HG03460 (cell line): ENCODE results near the gene CACNA1H.

Source experiments
- ATAC-seq: cut with Tn5 transposase; IDR thresholded peaks from one replicate; pipeline ENCODE4 v1.9.1; 2021; ENCODE audit not compliant: unreplicated experiment

CACNA1H gene

DNA sequence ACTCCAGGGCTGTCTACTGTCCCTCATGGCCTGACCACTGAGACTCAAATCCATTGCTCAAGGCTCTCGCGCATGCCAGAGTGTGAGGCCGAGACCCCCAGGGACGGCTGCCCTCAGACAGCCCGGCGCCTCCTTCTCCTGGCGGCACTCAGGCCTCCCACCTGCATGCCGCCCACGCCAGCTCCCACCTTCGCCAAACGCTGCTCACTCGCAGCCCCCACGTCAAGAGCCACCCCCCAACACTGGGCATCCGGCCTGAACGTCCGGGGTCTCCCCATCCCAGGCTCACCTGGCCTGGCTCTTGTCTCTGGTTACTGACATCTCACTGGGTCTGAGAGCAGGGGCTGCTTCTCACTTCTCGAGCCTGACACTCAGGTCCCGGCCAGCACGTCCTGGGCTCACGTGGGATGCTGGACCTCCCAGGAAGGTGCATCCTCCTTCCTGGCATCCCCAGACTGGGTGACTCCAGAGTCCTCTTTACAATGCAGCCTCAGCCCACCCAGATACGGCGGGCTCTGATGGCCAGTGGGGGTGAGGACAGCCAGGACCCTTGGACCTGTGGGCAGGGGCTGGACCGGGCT lies 12.2 kb upstream of the CACNA1H start:
- ATAC-seq = no peak

DNA sequence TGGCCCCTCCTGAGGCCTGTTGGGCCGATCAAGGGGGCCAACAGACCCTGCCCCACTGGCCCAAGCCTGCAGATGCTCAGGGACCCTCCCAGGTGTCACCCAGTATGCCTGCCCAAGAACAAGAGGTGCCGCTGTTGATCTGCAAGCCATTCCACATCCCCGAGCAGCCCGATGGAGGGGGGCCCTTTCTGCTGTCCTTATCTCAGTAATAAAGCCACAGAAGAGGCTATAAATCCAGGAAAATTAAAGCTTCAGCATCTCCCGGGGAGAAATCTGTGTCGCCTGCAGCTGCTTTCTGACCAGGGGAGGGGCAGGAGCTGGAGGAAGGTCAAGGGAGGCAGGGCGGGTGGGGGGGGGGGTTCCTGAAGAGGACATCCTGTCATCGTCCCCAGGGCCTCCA lies 11.7 kb upstream of the CACNA1H start:
- no peak for ATAC-seq

- no peak for ATAC-seq
Measured at GRCh38 chr16:1141716-1142115, 11.2 kb upstream of the CACNA1H start.

DNA sequence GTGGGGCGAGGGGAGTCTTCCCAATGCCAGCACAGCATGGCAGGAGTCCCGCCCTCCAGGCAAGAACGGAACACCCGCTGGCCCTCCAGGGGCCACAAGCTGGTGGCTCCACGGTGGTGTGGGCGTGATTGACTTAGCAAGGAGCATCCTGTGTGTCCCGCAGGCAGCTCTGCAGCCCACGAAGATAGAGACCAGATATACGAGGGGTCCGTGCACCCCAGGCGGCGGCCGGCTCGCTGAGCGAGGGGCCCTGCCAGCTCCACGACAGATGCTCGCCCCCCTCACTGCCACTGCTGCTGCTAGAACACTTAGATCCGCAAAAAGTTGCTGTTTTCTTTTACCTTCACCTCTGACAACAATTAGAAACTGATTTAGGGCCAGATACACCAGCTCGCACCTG lies 10.0 kb upstream of the CACNA1H start:
- ATAC-seq = no peak

GRCh38 chr16:1143761-1144450 lies 9.0 kb upstream of the CACNA1H start:
- no peak for ATAC-seq

GRCh38 chr16:1144476-1145382 lies 8.2 kb upstream of the CACNA1H start:
- ATAC-seq = no peak

DNA sequence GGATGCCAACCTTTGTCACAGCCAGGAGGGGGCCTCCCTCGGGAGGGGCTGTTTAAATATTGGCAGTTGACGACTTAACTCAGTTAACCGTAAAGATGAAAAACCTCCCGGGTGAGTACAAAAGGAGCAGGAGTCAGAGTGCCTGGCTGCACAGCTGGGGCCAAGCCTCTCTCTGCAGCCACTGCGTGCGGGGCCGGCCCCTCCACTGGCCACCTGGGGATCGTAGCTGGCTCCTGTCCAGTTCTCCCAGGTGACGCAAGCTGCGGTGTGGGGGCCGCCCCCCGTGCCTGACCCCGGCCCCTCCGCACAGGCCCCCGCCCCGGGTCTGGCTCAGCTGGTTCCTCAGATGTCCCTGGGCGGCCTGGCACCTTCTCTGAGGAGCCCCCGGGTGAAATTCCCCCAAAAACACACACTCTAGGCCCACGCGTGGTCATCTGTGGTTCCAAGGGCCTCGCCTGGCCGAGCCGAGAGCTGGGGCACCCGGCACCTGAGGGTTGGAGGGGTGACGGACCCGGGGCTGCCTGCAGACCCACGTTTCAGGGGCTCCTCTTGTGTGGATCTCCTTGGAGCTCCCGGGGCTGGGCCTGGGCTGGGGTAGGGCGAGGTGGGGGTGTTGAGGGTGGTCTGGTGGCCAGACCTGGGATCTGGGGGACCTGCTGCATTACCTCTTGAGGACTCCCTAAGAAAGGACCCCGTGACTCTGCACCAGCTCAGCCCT lies 7.4 kb upstream of the CACNA1H start:
- ATAC-seq = no peak

GRCh38 chr16:1146409-1146808 lies 6.5 kb upstream of the CACNA1H start:
- ATAC-seq = no peak

DNA sequence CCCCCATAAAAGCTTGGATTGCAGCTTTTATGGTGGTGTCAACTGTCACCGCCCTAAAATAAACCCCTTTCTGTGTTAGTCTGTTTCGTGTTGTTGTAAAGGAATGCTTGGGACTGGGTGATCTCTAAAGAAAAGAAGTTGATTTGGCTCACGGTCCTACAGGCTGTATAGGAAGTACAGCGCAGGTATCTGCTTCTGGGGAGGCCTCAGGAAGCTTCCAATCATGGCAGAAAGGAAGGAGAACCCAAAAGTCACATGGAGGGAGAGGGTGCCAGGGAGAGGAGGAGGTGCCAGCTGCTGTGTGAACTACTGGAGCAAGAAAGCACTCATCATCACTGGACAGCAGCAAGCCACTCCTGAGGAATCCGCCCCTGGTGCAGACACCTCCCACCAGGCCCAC lies 5.9 kb upstream of the CACNA1H start:
- no peak for ATAC-seq

DNA sequence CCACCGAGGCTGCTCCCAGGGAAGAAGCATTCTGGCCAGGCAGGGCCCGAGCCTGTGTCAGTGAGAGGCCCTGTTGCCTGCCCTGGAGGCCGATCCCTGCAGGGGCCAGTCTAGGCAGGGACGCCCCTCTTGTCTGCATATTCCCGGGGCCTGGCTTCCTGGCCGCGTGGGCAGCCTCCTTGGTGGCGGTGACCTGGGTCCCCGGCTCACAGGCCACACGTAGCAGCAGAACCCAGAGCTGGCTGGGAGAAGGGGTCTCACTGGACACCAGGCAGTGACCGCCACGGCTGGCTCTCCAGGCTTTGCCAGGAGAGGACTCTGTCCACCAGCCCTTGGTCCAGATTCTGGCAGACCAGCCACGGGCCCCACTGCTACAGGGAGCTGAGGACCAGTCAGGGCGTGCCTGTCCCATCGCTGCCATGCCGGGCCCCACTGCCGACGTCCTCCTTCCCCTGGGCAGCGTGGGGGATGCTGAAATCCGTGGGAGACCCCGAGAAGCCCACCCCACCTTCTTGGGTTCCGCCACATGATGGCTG lies 3.7 kb upstream of the CACNA1H start:
- ATAC-seq = no peak

DNA sequence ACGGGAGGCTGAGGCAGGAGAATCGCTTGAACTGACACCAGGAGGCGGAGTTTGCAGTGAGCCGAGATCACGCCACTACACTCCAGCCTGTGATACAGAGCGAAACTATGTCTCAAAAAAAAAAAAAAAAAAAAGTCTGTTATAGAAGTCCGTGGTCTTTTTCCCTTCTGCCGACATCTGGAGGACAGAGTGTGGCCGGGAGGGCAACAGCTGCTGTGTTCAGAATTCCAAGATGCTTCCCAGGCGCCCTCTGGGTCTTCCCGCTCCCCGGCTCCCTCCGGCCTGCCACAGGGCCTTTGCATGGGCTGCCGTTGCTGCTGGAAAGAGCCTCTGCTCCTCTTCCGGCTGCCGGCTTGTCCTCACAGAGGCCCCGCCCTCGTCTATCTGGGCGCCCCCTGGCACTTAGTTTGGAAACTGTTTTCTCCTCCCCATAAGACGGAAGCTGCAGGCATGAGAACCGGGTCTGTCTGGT lies 2.4 kb upstream of the CACNA1H start:
- ATAC-seq = no peak

DNA sequence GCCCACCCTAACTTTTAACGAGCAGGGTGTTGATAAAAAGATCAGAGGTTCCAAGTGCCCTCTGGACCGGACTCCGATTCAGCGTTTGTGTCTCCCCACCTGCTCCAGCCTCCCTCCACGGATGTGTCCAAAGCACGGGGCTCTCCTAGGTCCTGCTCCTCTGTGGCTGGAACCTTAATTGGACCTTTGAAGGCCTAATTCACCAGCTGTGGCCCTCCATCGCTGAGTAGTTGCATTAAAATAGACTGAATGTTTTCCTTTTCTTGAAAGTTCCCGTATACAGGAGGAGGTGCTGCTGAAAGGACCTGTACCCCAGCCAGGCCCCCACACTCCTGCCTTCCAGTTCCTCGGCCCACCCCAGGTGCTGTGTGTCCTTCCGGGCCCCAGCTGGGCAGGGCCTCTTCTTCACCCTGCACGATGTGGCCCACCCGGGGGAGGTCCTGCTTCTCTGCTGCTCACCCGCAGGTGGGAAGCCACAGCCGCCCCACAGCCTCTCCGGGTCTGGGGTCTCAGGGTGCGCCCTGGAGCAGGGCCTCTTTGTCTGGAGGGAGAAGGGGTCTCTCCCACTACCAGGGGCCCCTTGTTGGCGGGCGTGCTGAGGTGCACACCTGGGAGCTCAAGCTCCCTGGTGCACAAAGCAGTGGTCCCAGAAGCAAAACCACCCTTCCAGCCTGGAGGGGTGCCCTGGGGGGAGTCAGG lies 1.3 kb upstream of the CACNA1H start:
- no peak for ATAC-seq

- ATAC-seq = no peak
Measured at GRCh38 chr16:1152123-1152638, 725 bp upstream of the CACNA1H start.

DNA sequence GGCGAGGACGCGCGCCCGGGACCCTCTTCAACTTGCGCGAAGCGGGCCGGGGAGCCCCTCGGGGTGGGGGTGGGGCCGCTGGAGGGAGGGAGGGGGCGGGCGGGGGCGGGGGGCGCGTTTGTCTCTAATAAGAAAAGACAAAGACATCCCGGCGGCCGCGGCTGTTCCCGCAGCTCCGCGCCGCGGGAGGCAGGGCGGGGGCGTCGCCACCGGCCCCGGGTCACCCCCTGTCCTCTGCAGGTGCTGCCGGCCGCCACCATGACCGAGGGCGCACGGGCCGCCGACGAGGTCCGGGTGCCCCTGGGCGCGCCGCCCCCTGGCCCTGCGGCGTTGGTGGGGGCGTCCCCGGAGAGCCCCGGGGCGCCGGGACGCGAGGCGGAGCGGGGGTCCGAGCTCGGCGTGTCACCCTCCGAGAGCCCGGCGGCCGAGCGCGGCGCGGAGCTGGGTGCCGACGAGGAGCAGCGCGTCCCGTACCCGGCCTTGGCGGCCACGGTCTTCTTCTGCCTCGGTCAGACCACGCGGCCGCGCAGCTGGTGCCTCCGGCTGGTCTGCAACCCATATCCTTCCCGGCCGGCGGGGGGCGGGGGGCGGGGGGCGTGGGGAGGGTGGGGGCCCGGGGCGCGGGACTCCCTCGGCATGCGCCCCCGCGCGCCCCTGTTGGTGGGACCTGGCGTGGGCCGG lies 714 bp downstream of the CACNA1H start:
- ATAC-seq = no peak

DNA sequence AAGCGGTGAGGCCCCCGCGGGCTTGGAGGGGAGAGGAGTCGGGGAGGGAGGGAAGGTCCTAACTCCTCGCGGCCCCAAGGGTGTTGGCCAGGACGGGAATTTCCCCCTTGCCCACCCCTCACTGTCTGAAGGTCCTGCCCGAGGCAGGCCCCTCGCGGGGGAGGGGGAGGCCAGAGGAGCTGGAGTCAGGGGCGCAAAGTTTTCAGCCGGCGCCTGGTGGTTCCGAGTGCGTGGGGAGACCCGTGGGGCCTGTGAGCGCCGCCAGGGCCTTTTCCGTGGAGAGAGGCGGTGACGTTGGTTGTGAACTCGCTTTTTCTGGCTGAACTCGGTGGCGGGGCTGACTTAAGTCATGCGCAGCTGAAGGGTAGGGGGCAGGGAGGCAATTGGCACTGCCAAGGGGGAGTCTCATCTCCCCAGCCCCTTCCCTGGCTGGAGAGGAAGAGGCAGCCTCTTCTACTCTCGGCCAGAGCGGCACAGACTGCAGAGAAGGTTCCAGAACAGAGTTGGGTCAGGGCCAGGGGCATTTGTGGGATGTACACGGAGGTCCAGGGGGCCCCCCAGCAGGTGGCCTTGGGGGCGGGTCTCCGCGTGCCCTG lies 1.5 kb downstream of the CACNA1H start:
- no peak for ATAC-seq

- no peak for ATAC-seq
Measured at GRCh38 chr16:1154887-1155331, 2.0 kb downstream of the CACNA1H start.

- no peak for ATAC-seq
Measured at GRCh38 chr16:1155353-1156054, 2.6 kb downstream of the CACNA1H start.
